HepG2 (cell line): ENCODE results near the gene TCOF1. TPM values are rescaled to one million over a fixed set of nuclear protein-coding genes. Genes with fewer than 3 reads are reported as not detected.
A peak's percentile ranks its signal among the peaks of the same experiment; 100 is the strongest.

ENCODE experiments used
- AHR ChIP-seq: IDR thresholded peaks from 2 replicates; pipeline ENCODE4 v1.6.1; 2018; ENCODE audit warnings: missing genetic modification reagents, missing compliant biosample characterization
- ARID5B ChIP-seq: IDR thresholded peaks from 2 replicates; pipeline ENCODE4 v1.4.0; 2020; ENCODE audit warnings: mild to moderate bottlenecking, missing genetic modification reagents
- ASH2L ChIP-seq: fragments of 300-600, 200-600 bp; sonication (generic); IDR thresholded peaks from 2 replicates; pipeline ENCODE4 v1.7.0; 2017; ENCODE audit warnings: low read depth, mild to moderate bottlenecking, moderate library complexity, mixed read lengths, low read length; ENCODE audit not compliant: insufficient read length
- ATF4 ChIP-seq, 2 experiments: fragments of 450-650 bp in 1 of 2; sonication (generic) in 1 of 2; formaldehyde crosslinking; IDR thresholded peaks; 2 replicates each; pipeline versions ENCODE4 v1.5.0 to v1.8.0; 2020 to 2022; ENCODE audit warnings: mild to moderate bottlenecking in 1 of 2, missing genetic modification reagents in 1 of 2
- CBX1 ChIP-seq: IDR thresholded peaks from one replicate; pipeline ENCODE4 v1.6.1; 2016; ENCODE audit warnings: antibody characterized with exemption, low read depth
- FOXK2 ChIP-seq: fragments of 450-650 bp; IDR thresholded peaks from 2 replicates; pipeline ENCODE4 v1.6.1; 2016
- GPBP1L1 ChIP-seq: sonication (generic); formaldehyde crosslinking; IDR thresholded peaks from 2 replicates; pipeline ENCODE4 v1.5.0; 2020; ENCODE audit warnings: mild to moderate bottlenecking, missing genetic modification reagents
- PATZ1 ChIP-seq: sonication (generic); formaldehyde crosslinking; IDR thresholded peaks from 2 replicates; pipeline ENCODE4 v1.4.0; 2020; ENCODE audit warnings: missing genetic modification reagents
- RFX1 ChIP-seq: fragments of 450-650 bp; IDR thresholded peaks from 2 replicates; pipeline ENCODE4 v1.6.1; 2017
- RFXAP ChIP-seq: sonication (generic); formaldehyde crosslinking; IDR thresholded peaks from 2 replicates; pipeline ENCODE4 v1.4.0; 2020; ENCODE audit warnings: missing genetic modification reagents, borderline replicate concordance
- SMAD9 ChIP-seq: sonication (generic); formaldehyde crosslinking; IDR thresholded peaks from 2 replicates; pipeline ENCODE4 v1.5.1; 2020; ENCODE audit warnings: mild to moderate bottlenecking, missing genetic modification reagents
- SP2 ChIP-seq: sonication (generic); formaldehyde crosslinking; IDR thresholded peaks from 2 replicates; pipeline ENCODE4 v1.5.1; 2020; ENCODE audit warnings: mild to moderate bottlenecking, missing genetic modification reagents
- TGIF2 ChIP-seq: IDR thresholded peaks from 2 replicates; pipeline ENCODE4 v1.6.1; 2016; ENCODE audit warnings: control low read depth, missing compliant biosample characterization
- ZBTB2 ChIP-seq: sonication (generic); formaldehyde crosslinking; IDR thresholded peaks from 2 replicates; pipeline ENCODE4 v1.8.0; 2022; ENCODE audit warnings: low read depth, missing genetic modification reagents
- ZNF138 ChIP-seq: sonication (generic); formaldehyde crosslinking; IDR thresholded peaks from 2 replicates; pipeline ENCODE4 v1.5.0; 2020; ENCODE audit warnings: mild to moderate bottlenecking, low read depth, missing genetic modification reagents
- ZNF24 ChIP-seq: fragments of 450-650 bp; IDR thresholded peaks from 2 replicates; pipeline ENCODE4 v1.6.1; 2017; ENCODE audit warnings: antibody characterized with exemption, mild to moderate bottlenecking
- ZNF362 ChIP-seq: sonication (generic); formaldehyde crosslinking; IDR thresholded peaks from 2 replicates; pipeline ENCODE4 v1.4.0; 2020; ENCODE audit warnings: missing genetic modification reagents, mild to moderate bottlenecking, borderline replicate concordance
- ZNF737 ChIP-seq: sonication (generic); formaldehyde crosslinking; IDR thresholded peaks from 2 replicates; pipeline ENCODE4 v1.5.0; 2020; ENCODE audit warnings: missing genetic modification reagents, mild to moderate bottlenecking, borderline replicate concordance
- ZNF780A ChIP-seq: sonication (generic); formaldehyde crosslinking; IDR thresholded peaks from 2 replicates; pipeline ENCODE4 v1.8.0; 2022; ENCODE audit warnings: mild to moderate bottlenecking, missing genetic modification reagents, moderate library complexity
- polyA plus RNA-seq, 8 experiments: library from polyadenylated mRNA; depleted of rRNA in 3 of 8; stranded (reverse) in 7 of 8; unstranded in 1 of 8; fragments of >200 nt; fragmentation: Illumina TruSeq in 4 of 8; extraction: Trizol in 4 of 8; gene quantifications; 2 replicates each; pipeline versions ENCODE4 v1.2.1 to v1.2.3, GENCODE V29; 2011 to 2016; ENCODE audit warnings: low read depth in 4 of 8, missing spikeins in 1 of 8, mixed read lengths in 1 of 8; ENCODE audit not compliant: insufficient read depth in 1 of 8
- total RNA-seq, 5 experiments: library from RNA; depleted of rRNA; stranded (reverse); fragments of >200 nt; fragmentation: Illumina TruSeq; extraction: Trizol; gene quantifications; 2 replicates each; pipeline ENCODE4 v1.2.3, GENCODE V29; 2016; ENCODE audit warnings: low read depth in 1 of 5

TCOF1 gene
- total and polyA plus RNA-seq, 2 of the 13 experiments (the other 11 are each of a cell fraction or from before 2014, with no cell fraction given), result 10.1 to 41.6 TPM

GRCh38 chr5:150428106-150428876, 70.8 kb downstream of the TCOF1 start (continued):
- no peak for TF ChIP-seq ATF4 (CRISPR knock-in tag; IDR thresholded peaks at IDR 0.05)
- TF ChIP-seq AHR (CRISPR knock-in tag), result peak; percentile 29; the same call in 1 of the 2 replicates
- TF ChIP-seq ASH2L, result peak; percentile 88
- no peak for TF ChIP-seq GPBP1L1 (CRISPR knock-in tag)
- no peak for TF ChIP-seq ZNF737 (CRISPR knock-in tag)
- no peak for TF ChIP-seq FOXK2
- no peak for TF ChIP-seq RFXAP (CRISPR knock-in tag)
- TF ChIP-seq ZBTB2 (CRISPR knock-in tag), result no peak
- TF ChIP-seq CBX1, result no peak
- no peak; the same call in 1 of the 2 replicates for TF ChIP-seq ARID5B (CRISPR knock-in tag)
- TF ChIP-seq ZNF780A (CRISPR knock-in tag), result no peak
- TF ChIP-seq TGIF2 (CRISPR knock-in tag), result no peak
- TF ChIP-seq RFX1, result no peak
- TF ChIP-seq PATZ1 (CRISPR knock-in tag), result 0 out of 2 replicates have a peak, but pooled peaks have one; percentile 26
- TF ChIP-seq ZNF138 (CRISPR knock-in tag), result 0 out of 2 replicates have a peak, but pooled peaks have one; percentile 70
- TF ChIP-seq ZNF362 (CRISPR knock-in tag), result no peak
- TF ChIP-seq ZNF24, result no peak
- no peak for TF ChIP-seq SMAD9
- TF ChIP-seq SP2 (CRISPR knock-in tag), result no peak
